Myocyte (in vitro differentiated cells): Measurements from ENCODE around the gene RHBDL1. TPM values are rescaled to one million over a fixed set of nuclear protein-coding genes. Genes with fewer than 3 reads are reported as not detected.
A peak's percentile ranks its signal among the peaks of the same experiment; 100 is the strongest.

ENCODE experiments used
- DNase-seq: peaks from one replicate; pipeline ENCODE4 v3.0.0-alpha.2; 2012; ENCODE audit warnings: low read depth
- total RNA-seq: library from RNA; depleted of rRNA; stranded (reverse); fragments of >200 nt; gene quantifications from 2 replicates; pipeline ENCODE4 v1.2.3, GENCODE V29; 2014

Gene RHBDL1
- total RNA-seq, 1 donor from 2014 or later, result 1.5 TPM

GRCh38 chr16:652454-653305 is 22.8 kb upstream of the RHBDL1 start:
- no peak for DNase-seq

GRCh38 chr16:654034-654433 is 21.4 kb upstream of the RHBDL1 start:
- DNase-seq, result no peak

DNA sequence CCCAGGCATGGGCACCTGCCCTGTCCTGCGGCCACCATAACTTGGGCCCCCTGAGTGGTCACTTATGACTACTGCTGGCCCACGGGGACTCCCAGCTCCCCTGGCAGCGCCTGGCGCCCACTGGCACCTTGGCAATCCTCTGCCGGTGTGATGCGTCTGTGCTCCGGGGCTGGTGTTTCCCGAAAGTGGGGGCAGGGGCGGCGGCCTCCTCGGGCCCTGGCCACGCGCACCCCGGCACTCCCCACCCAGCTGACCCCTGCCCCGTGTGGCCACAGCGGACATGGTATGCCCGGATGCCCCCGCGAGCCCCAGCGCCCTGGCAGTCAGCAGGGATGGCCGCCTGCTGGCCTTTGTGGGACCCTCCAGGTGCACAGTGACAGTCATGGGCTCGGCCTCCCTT is 18.0 kb upstream of the RHBDL1 start:
- DNase-seq, result no peak

- no peak for DNase-seq
Observed at GRCh38 chr16:658679-659571, 16.5 kb upstream of the RHBDL1 start.

DNA sequence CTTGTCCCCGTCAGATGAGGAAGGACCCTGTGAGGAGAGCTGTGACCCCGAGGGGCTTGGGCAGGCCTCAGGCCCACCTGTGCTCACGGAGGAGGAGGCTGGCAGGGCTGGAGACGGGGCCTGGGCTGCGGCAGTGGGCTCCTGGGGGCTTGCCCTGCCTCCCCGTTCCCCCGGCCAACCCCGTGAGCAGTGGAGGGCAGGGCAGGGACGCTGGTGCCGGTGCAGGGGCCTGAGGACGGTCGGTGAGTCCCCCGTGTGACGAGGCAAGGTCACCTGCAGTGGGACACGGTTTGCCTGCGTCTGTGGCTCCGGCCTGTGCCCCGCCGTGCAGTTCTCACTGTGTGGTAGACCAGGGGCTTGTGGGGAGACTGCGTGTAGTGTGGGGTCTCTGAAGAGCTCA is 15.9 kb upstream of the RHBDL1 start:
- DNase-seq, result no peak

- DNase-seq, result no peak
Observed at GRCh38 chr16:660132-660458, 15.4 kb upstream of the RHBDL1 start.

GRCh38 chr16:660459-661183 is 14.8 kb upstream of the RHBDL1 start:
- DNase-seq, result peak; percentile 65

DNA sequence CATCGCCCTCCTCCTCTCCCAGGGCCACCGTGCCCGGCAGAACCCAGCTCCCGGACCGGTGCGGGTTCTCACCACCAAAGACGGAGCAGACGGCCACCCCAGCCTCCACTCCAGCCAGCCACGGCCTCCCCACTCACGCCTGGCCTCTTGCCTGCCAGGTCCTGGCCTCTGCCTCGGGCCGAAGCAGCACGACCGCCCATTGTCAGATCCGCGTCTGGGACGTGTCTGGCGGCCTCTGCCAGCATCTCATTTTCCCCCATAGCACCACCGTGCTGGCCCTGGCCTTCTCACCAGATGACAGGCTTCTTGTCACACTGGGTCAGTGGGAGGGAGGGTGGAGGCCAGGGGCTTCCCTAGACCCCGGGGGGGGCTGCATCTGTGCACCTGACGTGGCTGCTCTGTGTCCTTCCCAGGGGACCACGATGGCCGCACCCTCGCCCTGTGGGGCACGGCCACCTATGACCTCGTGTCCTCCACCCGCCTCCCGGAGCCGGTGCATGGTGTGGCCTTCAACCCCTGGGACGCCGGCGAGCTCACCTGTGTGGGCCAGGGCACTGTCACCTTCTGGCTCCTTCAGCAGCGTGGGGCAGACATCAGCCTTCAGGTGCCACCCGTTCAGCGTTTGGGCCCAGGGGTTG is 14.2 kb upstream of the RHBDL1 start:
- no peak for DNase-seq

- DNase-seq, result no peak
Observed at GRCh38 chr16:662095-662494, 13.4 kb upstream of the RHBDL1 start.

- DNase-seq, result no peak
Observed at GRCh38 chr16:662597-662996, 12.9 kb upstream of the RHBDL1 start.

- no peak for DNase-seq
Observed at GRCh38 chr16:666572-666971, 8.9 kb upstream of the RHBDL1 start.

DNA sequence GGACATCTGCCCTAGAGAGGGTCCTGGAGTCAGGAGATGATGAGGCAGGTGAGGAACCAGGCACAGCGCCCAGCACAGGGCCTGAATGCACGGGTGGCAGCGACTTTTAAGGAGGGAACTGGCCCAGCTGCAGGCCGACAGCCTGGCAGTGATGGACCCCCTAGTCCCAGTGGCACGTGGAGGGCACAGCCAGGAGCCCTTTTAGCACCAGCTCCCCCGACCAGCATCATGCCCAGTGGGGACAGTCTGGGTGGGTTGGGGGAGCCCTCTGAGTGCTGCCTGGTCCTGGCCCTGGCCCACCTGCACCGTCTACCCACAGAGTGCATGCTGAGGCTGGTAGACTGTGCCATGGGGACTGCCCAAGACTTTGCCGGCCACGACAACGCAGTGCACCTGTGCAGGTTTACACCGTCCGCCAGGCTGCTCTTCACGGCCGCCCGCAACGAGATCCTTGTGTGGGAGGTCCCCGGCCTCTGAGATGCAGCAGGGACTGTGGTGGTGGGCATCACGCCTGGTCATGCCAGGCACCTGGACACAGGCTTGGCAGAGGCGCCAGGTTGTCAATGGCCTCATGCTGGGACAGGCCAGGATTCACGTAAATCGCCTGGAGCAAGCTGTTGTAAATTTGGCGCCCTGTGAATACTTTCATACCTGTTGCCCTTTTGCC is 8.2 kb upstream of the RHBDL1 start:
- no peak for DNase-seq

DNA sequence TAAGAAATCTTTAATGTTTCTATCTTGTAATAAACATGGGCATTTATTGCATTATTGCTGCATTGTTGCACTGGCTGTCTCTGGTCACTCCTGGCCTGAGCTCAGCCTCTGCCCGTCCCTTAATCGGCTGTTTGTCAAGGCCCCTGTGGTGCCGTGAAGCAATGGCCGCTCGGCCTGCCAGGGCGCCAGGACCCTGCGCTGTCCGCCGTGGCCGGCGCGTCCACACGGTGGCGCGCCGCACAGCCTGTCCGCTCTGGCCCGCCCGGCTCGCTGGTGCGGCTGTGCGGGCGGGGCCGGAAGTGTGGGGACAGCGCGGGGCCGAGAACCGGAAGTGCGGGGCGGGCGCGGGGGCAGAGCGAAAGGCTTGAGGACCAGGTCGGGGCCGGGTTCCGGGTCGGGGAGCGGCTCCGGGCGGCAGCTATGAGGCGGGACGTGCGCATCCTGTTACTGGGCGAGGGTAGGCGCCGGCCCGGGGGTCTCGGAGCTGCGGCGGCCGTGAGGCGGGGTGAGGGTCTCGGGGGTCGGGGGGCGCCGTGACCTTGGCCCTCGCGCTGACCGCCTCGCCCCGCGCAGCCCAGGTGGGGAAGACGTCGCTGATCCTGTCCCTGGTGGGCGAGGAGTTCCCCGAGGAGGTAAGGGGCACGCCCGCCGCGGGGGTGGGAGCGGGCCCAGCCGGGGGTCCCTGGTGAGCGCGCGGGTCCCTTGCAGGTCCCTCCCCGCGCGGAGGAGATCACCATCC is 7.5 kb upstream of the RHBDL1 start, which contains the start of gene RHOT2:
Gene RHOT2 (plus strand): TSS at position 353 of the 739 bp plus-strand sequence. CDS start 68 bp downstream, at position 421.
- peak; percentile 89 for DNase-seq

DNA sequence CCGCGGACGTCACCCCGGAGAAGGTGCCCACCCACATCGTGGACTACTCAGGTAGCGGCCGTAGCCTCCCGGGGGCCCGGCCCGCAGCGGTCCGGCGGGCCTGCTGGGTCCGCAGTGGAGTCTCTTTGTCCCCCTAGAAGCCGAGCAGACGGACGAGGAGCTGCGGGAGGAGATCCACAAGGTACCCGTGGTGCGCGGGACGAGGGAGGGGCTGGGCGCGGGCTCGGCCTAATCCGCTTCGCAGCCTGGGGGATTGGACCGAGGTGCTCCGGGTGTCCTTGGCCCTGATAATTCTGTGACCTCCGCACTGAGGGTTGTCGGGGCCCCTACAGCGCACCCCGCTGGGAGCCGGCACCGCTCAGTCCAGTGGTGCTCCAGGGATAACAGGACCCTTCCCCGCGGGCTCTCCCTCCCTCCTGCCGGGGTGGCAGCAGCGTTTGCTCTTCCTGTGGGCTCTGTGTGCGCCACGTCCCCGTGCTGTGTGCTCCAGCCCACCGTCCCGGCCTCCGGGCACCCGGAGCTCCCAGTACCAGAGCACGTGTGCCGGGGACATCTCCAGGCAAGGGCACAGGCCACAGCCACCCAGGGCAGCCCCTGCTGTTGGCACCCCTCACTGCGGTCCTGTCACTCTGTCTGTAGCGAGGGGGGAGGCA is 6.8 kb upstream of the RHBDL1 start:
- no peak for DNase-seq

DNA sequence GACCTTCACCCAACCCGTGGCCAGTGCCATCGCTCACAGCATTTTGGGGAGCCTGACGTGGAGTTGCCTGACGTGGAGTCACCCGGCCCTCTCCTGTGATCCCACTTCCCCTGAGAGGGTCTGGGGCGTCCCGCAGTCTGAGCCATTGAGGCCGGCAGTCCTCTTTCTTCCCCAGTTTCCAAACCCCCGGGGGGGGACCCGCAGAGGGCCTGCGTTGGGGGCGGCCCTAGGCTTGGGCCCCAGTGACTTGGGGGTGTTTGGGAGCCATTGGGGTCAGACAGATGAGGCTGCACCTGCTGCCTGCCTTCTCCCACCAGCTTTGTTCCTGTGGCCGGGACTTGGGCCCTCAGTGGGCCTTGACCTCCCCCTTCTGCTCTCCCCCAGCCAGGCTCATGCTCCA is 5.8 kb upstream of the RHBDL1 start:
- no peak for DNase-seq

- no peak for DNase-seq
Observed at GRCh38 chr16:670485-671352, 4.8 kb upstream of the RHBDL1 start.

DNA sequence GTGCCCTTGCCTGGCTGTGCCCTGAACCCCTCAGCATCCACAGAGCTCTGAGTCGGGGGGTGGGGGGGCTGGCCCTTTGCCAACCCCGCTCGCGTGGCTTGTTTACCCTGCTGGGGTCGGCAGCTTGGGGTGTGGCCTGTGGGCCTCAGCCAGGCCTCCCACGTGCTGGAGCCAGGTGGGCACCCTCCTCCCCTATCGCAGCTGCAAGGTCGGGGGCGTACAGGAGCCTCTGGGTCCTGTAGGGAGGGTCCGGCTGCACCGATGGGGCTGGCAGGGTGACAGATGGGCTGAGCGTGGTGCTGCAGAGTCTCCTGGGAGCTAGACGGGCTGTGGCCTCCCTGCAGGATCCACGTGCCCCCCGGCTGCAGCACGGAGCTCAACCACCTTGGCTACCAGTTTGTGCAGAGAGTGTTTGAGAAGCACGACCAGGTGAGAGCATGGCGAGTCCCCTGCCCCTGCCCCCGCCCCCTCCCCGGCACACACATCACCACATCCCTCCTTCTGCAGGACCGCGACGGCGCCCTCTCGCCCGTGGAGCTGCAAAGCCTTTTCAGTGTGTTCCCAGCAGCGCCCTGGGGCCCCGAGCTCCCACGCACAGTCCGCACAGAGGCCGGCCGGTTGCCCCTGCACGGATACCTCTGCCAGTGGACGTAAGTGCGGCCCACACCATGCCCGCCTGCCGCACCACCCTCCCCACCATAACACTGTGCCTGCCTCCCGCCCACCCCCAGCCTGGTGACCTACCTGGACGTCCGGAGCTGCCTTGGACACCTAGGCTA is 3.9 kb upstream of the RHBDL1 start:
- DNase-seq, result no peak

- DNase-seq, result no peak
Observed at GRCh38 chr16:672371-672770, 3.1 kb upstream of the RHBDL1 start.
